ENCODE results near the gene SEMA6A.

Gene SEMA6A

DNA sequence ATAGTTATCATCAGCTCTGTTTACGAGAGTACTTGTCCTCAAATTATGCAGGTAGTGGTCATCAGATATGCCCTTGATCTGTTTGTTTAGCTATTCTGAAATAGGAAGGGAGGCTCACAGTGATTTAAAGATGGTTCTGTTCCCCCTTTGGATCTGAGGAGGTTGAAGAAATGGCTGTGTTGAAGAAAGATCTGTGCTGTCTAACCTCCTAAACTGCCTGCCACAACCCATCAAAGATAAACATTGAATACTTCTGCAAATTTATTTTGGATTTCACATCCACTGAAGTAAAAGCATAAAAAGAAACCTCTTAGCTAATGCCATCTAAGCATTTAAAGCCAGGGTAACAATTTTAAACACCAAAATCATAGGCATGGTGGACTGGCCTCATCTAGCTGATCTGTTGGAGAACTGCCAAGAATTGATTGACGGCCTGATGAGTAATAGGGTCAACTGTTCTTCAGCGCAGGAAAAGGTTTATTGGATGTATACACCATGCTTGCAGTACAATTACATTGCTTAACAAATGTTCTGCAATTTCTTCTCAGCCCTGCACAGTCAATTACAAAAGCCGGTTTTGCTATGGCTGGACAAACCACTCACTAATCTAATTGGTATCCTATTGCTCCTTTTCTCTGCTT is 97.6 kb downstream of the SEMA6A start:
- DNase-seq (ENCODE audit: low read depth): no peak
- no peak overlapping the region for H3K4me3 ChIP-seq (replicated peaks; ENCODE audit: low read depth, low read length)
- no peak for TF ChIP-seq CTCF (IDR thresholded peaks at IDR 0.05; ENCODE audit: low read length, missing control alignments)

DNA sequence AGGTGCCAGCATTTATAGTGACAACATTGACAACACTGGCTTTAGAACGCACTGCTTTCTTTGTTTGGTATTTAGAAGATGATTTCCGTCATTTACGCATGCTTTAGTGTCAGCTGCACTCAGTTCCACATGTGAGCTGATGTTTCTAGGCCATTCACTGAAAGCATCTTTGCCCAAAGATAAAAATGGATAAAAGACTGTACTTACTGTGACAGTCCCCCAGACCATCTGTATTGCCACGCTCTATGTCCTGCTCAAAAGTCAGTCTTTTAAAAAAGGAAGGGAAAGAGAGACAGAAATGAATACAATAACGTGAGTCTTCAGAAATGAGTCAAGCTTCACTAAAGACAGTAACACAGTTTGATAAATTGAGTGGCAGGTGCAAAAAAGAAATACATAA is 99.3 kb downstream of the SEMA6A start:
- DNase-seq (ENCODE audit: low read depth): no peak

GRCh38 chr5:116473706-116474105 is 100.9 kb downstream of the SEMA6A start:
- no peak for DNase-seq (ENCODE audit: low read depth)
- H3K4me3 ChIP-seq (replicated peaks; ENCODE audit: low read depth, low read length): no peak overlapping the region
- TF ChIP-seq CTCF (IDR thresholded peaks at IDR 0.05; ENCODE audit: low read length, missing control alignments): no peak

More for the DNA sequence above, 99.3 kb downstream of the SEMA6A start:
- no peak overlapping the region for H3K4me3 ChIP-seq (replicated peaks; ENCODE audit: low read depth, low read length)
- no peak for TF ChIP-seq CTCF (IDR thresholded peaks at IDR 0.05; ENCODE audit: low read length, missing control alignments)

- TF ChIP-seq CTCF (IDR thresholded peaks at IDR 0.05; ENCODE audit: low read length, missing control alignments): no peak
- H3K4me3 ChIP-seq (replicated peaks; ENCODE audit: low read depth, low read length): no peak overlapping the region
- no peak for DNase-seq (ENCODE audit: low read depth)
Measured at GRCh38 chr5:116472274-116472673, 102.3 kb downstream of the SEMA6A start.

DNA sequence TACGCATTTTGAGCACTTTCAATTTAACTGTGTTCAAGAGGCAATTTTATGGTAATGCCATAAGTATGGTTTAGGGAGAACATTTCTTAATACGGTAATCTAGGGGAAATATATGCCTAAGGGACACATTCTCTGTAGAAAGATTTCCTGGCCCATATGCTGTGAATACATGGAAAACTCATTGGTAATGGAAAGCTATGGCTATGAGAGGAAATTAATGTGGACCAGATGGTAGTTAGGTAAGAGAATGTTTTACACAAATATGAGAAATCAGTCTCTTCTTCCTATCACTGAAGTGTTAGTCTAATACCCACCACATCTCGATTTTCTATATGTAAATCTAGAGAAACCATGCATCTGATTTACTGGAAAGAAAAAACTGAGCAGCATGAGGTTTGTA is 105.0 kb downstream of the SEMA6A start:
- no peak overlapping the region for H3K4me3 ChIP-seq (replicated peaks; ENCODE audit: low read depth, low read length)
- no peak for DNase-seq (ENCODE audit: low read depth)
- TF ChIP-seq CTCF (IDR thresholded peaks at IDR 0.05; ENCODE audit: low read length, missing control alignments): no peak

- TF ChIP-seq CTCF (IDR thresholded peaks at IDR 0.05; ENCODE audit: low read length, missing control alignments): no peak
- no peak overlapping the region for H3K4me3 ChIP-seq (replicated peaks; ENCODE audit: low read depth, low read length)
- no peak for DNase-seq (ENCODE audit: low read depth)
Measured at GRCh38 chr5:116468583-116468982, 106.0 kb downstream of the SEMA6A start.

- no peak for TF ChIP-seq CTCF (IDR thresholded peaks at IDR 0.05; ENCODE audit: low read length, missing control alignments)
- no peak for DNase-seq (ENCODE audit: low read depth)
Measured at GRCh38 chr5:116467465-116467843, 107.2 kb downstream of the SEMA6A start.

More at GRCh38 chr5:116467465-116467843, 107.2 kb downstream of the SEMA6A start:
- no peak overlapping the region for H3K4me3 ChIP-seq (replicated peaks; ENCODE audit: low read depth, low read length)
